Measurements from ENCODE around the gene GPC3.
"Not testable (repeated sequence)": the region's sequence is repeated elsewhere in the genome, so short reads cannot be mapped to it uniquely, and the experiment has no call there.

Gene GPC3

DNA sequence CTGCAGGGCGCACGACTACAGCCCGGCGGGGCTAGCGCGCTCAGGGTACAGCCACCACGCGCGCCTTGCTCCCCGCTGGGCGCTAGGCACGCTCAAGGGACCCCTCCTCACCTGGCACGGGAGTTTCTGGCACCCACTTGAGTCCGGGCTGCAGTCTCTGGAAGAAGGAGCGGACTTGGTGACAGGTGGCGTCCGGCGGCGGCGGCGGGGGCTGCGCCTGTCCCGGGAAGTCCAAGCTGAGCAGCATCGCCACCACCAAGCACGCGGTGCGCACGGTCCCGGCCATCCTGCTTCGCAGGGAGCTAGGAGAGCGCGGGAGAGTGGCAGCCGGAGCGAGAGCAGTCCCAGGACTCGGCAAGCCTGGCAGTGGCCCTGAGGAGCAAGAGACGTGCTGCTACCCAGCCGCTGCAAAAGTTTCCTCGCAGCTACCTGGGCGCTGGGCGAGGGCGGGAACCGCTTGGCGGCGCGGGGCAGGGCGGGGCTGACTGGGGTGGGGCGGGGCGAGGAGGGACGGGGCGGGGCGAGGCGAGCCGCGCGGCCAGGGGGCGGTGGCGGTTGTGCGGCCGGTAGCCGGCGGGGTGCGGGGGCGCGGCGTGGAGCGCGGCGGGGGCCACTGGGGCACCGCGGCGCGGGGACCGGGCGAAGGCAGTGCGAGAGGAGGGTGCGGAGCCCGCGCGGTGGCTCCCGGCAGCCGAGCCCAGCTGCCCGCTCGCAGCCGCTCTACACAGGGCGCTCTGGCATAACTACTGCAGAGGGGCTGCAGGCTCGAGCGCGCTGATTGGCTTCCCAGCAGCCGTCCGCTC is at the start of gene GPC3:
Gene GPC3, minus strand, starts transcription at position 431 of the 803 bp plus-strand sequence.
- in situ Hi-C loops (cut with HindIII; ENCODE audit: low sequenced_read_pairs) = no loop called here

DNA sequence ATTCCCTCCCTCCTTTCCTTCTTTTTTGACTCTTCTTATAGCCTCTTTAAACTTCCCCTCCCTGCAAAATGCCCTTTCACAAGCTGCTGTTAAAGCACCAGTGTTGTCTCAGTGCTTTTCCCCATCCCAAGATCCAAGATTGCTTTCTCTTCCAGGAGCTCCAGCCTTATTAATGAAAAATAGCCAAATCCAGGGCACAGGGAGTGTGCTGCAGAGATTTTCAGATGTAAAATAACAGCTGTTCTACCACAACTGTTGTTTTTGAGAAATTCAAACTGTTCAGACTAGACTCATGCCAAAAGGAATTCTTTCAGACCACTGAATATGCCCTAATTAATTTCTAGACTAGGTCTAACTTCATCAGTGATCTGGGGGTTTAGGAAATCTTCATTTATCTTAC is 47.0 kb upstream of the GPC3 start:
- in situ Hi-C loops (cut with HindIII; ENCODE audit: low sequenced_read_pairs) = no loop called here

DNA sequence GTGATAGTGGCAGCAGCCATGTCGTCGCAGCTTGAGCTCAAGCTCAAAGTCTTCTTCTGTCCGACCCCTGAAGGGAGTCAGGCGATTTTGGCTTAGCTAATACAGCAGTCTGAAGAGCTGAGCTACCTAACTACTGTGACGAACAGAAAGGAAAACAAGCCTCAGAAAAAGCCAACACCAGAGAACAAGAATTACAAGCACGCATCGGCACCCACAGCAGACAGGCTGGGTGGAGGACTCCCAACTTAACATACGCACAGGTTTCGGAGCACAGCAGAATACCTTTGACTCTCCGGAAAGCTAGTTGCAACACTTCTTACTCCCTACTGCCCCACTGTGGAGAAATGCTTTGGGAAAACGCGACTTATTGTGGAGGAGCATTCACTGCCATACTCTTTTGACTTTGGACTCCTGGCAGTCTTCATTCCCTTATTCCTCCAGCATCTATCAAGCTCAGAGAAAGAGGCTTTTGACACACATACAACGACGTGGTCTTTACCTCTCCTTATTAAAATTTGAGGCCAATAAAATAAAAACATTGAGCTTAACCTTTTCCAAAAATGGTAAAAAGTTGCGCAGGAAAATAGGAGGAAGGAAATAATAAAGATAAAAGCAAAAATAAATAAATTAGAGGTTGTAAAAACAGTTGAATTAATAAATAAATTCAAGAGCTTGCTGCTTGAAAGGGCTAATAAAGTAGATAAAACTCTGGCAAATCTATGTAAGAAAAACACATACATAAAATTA is 41.3 kb upstream of the GPC3 start:
- in situ Hi-C loops (cut with HindIII; ENCODE audit: low sequenced_read_pairs) = no loop called here

DNA sequence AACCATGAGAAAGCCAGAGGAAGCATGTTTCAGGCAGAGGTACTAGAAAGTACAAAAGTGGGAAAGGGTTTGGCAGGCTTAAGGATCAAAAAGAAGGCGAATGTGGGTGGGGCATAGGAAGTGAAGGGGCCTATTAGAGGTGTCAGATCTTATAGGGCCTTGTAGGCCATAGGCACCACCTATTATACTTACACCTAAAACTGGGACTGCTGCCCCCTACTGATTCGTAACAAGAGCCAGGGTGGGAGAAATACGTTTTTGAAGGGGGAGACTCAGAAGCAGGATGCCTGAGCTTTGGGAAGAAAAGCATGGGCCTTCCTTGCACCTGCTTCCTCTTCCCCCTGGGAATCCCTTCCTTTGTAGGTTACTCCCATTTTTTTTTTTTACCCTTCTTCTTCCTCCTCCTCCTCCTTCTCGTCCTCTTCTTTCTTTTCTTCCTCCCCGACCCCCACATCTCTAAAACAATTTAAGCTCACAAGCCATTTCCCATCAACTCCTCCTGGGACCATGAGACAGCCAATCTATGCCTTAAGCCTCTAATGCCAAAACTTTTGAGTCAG is 40.7 kb upstream of the GPC3 start:
- in situ Hi-C loops (cut with HindIII; ENCODE audit: low sequenced_read_pairs) = no loop called here

DNA sequence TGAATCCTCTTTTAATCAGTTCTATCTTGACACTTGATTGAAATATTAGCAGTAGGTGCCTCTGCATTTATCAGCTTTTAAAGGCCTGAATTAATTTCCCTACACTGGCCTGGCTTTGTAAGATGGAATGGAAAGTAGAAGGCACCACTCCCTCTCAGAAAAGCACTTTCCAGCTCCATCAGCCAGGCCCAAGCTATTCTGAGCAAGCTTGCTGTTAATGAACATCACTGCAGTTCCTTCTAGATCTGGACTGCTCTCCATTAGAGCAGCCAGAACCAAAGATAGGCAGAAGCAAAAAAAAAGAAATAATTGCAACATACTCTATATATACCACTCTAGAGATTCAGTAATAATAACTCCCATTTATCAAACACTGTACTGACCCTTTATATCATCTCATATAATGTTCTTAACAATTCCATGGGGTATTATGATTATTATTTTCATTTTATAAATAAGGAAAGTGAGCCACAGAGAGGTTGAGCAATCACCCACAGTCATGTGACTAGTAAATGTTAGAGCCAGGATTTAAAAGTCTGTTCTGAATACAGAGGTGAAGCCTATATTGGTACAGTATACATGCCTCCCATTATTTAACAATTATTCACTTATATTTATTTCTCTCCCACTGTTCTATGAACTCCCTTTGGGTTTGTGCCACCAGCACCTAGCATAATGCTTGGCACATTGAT is 39.4 kb upstream of the GPC3 start:
- in situ Hi-C loops (cut with HindIII; ENCODE audit: low sequenced_read_pairs) = no loop called here

DNA sequence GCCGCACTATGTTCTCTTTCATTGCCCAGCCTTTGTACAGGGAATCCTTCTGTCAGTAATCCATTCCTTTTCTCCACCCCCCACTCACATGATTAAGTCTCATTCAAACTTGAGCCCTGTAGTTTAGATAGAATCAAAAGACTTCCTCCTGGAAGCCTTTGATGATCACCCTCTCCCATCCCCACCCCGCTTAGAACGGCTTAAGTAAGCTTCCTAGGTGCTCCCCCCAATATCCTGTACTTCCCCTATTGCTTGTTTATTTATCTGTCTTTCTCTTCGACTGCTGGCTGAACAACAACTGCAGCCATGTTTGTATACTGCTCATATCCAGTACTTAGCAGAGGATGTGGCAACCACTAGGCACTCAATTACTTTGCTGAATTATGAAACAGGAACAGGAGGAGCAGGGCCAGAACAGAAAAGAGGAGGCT is 38.5 kb upstream of the GPC3 start:
- in situ Hi-C loops (cut with HindIII; ENCODE audit: low sequenced_read_pairs) = no loop called here

DNA sequence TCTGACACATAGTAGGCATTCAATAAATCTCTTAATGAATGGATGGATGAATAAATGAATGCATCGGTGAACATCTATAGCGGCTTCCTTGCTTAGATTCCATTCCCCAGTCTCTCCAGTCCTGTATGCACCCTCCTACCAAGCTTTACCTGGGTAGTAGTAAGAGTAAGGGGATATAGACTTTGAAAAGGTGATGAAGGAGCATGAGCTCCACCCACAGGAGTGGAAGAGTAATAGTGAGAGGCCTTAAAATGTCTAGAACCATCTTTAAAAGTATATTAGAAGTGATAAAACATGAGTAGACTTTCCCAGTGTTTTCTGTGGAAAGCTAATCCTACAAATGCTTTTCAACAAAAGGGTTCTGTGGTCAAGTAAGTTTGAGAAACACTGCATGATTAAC is 35.5 kb upstream of the GPC3 start:
- in situ Hi-C loops (cut with HindIII; ENCODE audit: low sequenced_read_pairs) = no loop called here

DNA sequence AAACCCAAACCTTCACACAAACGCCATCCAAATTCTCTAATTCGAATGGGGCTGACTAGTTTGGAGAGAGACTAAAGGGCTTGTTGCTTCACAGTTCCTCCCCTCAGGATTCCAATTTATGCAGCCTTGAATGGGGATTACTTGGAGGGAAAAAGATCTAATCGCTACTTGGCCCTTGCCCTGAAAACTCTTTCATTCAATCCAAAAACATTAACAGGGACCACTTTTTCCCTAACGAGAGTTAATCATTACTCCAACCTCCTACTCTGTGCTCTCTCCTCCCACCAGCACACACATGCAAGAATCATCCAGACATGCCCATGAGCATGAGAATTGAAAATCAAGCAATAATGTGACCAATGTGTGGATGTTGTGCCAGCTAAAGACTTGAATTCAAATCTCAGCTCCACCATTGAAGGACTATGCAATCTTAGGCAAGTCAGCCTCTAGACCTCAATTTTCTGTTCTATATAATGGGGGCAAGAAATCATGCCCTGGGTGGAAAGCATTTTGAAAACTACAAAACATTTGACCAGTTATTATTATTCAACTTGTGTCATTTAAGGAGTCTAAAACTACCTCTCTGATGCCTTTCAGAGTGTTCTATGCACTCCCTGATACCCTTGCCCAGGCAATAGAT is 34.3 kb upstream of the GPC3 start:
- in situ Hi-C loops (cut with HindIII; ENCODE audit: low sequenced_read_pairs) = no loop called here

DNA sequence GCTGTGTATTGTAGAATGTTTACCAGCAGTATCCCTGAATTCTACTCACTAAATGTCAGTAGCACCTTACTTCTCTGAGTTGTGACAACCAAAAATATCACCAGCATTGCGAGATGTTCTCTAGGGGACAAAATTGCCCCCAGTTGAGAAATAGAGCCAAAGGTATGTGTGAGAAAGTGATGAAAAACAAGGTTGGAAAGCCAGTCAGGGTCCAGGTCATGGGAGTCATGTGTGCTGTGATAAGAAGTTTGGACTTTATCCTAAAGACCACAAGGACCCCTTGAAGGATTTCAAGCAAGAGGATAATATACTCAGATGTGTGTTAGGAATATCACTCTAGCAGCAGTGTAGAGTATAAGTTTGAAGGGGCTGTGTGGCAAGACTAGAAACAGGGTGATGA is 30.9 kb upstream of the GPC3 start:
- in situ Hi-C loops (cut with HindIII; ENCODE audit: low sequenced_read_pairs) = not testable (repeated sequence)

DNA sequence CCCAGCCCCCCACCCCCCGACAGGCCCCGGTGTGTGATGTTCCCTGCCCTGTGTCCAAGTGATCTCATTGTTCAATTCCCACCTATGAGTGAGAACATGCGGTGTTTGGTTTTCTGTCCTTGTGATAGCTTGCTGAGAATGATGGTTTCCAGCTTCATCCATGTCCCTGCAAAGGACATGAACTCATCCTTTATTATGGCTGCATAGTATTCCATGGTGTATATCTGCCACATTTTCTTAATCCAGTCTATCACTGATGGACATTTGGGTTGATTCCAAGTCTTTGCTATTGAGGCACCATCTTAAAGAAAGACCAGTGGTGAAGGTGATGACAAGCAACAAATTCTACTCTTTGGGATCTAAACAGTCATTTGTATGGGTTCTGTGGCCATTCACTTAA is 30.1 kb upstream of the GPC3 start:
- in situ Hi-C loops (cut with HindIII; ENCODE audit: low sequenced_read_pairs) = not testable (repeated sequence)

DNA sequence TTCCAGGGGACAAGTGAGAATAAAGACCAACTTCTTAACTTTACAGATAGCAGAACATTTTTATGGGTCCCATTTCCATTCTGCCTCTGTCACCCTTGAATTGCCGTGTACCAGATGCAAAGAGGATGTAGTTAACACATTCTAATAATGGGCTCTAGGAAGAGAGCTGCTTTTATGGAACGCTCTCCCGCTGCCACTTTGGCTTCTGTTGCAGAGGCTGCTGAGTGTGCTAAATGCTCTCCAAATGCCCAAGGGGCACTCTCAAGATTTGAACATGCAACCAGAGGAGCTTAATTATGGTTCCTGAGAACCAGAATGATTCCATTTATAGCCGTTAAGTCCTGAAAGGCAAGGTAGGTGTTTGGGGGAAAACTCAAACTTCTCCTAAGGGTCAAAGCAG is 28.1 kb upstream of the GPC3 start:
- in situ Hi-C loops (cut with HindIII; ENCODE audit: low sequenced_read_pairs) = no loop called here

DNA sequence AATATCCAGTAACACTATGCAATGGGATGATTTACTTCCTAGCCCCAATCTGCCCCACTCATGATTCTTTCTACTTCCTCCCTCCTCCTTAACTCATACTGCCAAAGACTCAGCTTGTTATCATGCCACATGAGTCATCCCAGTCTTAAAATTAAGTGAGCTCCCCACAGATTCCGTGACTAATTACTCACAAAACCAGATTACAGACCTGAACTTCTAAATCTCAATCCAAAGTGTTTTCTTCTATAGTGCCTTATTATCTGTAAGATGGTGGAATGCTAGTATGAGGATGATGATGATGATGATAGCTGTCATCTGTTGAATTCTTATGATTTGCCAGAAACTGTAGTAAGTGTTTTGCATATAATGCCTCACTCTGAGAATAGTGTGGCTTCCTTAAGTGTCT is 27.7 kb upstream of the GPC3 start:
- in situ Hi-C loops (cut with HindIII; ENCODE audit: low sequenced_read_pairs) = no loop called here

DNA sequence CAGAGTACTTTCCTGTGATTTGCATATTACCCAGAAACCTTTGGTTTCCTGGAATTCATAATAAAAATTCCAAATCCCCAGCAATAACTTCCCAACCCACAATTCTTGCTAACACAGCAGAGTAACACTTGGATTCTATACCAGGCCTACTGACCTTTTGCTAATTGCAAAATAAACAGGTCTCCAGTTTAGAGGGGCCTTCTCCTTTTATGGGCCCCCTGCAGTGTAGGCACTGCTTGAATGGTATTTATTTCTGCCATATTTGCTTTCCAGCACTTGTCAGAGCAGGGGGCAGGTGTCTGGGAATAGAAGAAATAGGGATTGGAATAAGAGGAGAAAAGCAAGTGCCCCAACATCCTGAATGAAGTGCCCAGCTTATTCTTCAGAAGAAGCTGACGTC is 25.3 kb upstream of the GPC3 start:
- in situ Hi-C loops (cut with HindIII; ENCODE audit: low sequenced_read_pairs) = no loop called here

DNA sequence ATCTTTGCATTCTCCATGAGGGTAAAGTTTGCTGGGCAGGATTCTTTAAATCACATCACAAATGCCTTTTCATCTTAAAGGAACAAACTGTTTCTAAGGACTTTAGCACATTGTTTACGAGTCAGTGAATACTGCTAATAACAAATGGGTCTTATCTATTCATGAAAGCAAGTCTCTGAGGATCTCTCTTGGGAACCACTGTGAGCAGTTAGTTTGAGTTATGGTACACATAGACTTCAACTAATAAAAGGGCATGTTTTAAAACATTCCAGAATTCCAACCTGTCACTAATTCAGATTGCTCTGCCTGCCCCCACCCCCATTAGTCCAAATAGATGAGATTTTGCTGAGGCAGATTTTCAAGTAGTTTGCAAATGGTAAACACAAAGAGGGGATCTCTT is 22.3 kb upstream of the GPC3 start:
- in situ Hi-C loops (cut with HindIII; ENCODE audit: low sequenced_read_pairs) = no loop called here

DNA sequence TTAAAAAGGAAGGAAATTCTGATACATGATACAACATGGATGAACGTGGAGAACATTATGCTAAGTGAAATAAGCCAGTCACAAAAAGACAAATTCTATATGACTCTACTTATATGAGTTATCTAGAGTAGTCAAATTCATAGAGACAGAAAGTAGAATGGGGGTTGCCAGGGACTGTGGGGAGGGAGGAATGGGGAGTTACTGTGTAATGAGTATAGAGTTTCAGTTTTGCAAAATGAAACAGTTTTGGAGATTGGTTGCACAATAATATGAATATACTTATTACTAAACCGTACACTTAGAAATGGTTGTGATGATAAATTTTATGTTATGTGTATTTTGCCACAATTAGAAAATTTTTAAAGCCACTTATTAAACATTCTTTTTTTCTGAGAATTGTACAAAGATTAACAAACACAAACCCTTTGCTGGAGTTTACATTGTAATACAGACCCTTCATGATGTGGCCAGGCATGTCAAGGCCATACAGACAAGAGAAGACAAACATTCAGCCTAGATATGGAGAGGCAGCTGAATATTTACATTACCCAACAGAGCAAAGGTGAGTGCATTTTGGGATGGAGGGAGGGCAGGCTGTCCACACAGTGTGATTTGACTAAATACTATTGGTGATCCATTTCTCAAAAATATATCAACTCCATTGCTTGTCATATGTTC is 21.2 kb upstream of the GPC3 start:
- in situ Hi-C loops (cut with HindIII; ENCODE audit: low sequenced_read_pairs) = no loop called here

DNA sequence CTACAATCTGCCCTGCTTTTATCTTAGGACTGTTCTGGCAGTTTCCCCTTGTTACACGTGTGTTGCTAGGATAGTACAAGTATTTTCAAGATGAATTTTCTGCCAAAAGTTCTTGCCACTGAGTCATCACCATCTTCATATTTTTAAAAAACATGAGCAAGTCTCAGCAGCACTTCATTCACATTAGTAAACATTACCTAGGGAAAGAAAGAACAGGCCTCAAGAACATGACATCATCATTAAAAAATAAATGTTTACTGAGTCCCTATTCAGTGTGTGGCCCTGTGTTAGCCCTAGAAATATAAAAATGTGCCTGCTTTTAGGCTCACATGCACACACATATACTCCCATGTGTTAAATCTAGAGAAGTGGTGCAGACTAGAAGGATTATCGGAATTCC is 18.7 kb upstream of the GPC3 start:
- in situ Hi-C loops (cut with HindIII; ENCODE audit: low sequenced_read_pairs) = no loop called here

DNA sequence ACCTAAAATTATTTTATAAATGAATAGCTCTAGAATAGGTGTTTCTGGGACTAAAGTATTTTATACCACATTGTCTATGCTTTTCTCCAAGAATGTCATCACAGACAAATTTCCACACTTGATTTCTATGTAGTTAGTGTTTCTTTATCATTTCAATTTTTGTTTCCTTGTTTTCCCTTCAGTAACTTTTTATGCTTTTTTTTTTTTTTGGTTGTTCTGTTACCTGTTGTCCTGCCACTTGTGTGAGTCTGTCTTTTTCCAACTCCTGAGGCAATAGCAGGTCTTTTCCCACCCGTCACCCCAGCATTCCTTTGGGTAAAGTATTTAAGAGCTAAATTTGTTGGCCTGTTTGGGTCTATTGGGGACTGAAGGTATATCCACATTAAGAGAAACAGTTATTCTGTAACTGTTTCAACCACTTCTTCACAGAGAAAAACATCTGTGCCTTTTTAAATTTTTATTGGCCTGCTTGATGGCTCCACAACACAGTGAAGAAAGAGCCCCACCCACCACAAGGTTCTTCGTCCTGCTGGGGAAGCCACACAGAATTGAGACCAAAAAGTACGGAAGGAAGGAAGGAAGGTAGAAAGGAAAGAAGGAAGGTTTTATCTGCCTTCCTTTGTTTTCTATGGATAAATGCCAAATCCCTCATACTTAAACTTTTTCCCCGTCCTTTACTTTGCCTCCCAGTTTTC is 17.7 kb upstream of the GPC3 start:
- in situ Hi-C loops (cut with HindIII; ENCODE audit: low sequenced_read_pairs) = no loop called here

DNA sequence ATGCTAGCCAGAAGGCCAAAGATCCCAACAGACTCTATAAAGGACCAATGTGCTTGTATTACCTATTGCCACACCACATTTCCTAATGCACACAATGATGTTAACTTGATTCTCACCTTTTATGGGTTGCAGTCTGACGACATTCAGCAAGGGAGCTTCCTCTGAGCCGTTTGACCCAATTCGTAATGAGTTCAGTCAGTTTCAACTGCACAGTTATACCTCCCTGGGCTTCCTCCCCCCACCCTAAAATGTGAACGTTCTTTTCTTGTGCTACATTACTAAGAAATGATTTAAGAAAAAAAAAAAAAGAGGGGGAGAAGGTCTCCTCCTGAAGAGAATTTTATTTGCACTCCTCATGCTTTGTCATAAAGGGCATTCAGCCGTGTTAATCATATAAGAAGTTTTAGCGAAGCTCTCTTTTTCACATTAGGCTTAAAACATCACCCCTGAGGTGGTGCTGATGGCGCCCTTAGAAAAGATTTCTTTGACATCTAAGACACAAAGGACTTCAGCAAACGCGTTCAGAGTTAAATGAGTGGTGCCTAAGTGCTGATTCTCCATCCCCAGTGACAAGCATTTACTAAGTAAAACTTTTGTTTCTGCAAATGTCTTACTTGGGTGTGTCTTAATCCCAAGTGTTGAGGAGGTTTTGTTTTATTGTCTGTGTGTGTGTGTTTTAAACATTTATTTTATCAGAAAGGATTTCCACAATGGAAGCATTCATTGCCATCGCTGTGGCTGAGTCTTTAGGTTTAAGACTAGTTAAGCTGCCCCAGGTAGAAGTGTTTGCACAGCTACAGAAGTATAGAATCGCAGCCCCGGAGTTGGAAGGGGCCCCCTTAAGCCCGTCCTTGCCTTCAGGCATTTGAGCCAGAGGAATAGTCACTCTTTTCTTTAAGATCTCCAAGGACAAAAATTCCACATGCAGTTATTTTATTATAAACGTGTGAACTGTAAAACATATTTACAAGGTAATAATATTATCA is 15.2 kb upstream of the GPC3 start:
- in situ Hi-C loops (cut with HindIII; ENCODE audit: low sequenced_read_pairs) = no loop called here

Measured in endothelial cell of hepatic sinusoid (primary cell).